GM12865 (cell line): Measurements from ENCODE around the gene NDUFA7.

Experiments used
- DNase-seq: peaks from one replicate; pipeline ENCODE4 v3.0.0; 2010; ENCODE audit warnings: low read depth
- H3K4me3 ChIP-seq: 2 replicates; pipeline ENCODE4 v1.5.1; 2011; ENCODE audit warnings: mild to moderate bottlenecking, low read depth, low read length, control low read depth
- TF ChIP-seq, protein P1 (sequence below): IDR thresholded peaks from 2 replicates; pipeline ENCODE4 v1.5.1; 2011; ENCODE audit warnings: low read length, control low read depth, low read depth, inconsistent platforms; ENCODE audit not compliant: insufficient read depth; ENCODE audit errors: missing control alignments

Gene NDUFA7

DNA sequence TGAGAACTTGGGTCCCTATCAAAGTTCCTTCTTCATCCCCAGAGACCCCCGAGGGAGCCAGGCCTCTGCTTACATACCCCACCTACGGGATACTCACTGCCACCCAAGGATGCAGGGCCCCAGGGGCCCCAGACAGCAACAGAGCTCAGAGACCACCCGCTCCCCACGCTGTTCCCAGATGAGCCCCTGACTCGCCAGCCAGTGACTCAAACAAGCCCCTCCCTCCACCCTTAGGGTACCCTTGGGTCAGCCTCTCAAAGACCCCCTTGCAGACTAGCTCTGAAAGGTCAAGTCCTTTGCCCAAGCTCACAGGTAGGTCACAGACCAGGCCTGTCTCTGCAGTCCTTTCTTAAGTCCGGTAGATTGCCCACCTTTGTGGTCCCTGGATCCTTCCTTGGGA is 58.7 kb downstream of the NDUFA7 start:
- no peak overlapping the region for H3K4me3 ChIP-seq
- DNase-seq: no peak
- TF ChIP-seq, protein P1, sequence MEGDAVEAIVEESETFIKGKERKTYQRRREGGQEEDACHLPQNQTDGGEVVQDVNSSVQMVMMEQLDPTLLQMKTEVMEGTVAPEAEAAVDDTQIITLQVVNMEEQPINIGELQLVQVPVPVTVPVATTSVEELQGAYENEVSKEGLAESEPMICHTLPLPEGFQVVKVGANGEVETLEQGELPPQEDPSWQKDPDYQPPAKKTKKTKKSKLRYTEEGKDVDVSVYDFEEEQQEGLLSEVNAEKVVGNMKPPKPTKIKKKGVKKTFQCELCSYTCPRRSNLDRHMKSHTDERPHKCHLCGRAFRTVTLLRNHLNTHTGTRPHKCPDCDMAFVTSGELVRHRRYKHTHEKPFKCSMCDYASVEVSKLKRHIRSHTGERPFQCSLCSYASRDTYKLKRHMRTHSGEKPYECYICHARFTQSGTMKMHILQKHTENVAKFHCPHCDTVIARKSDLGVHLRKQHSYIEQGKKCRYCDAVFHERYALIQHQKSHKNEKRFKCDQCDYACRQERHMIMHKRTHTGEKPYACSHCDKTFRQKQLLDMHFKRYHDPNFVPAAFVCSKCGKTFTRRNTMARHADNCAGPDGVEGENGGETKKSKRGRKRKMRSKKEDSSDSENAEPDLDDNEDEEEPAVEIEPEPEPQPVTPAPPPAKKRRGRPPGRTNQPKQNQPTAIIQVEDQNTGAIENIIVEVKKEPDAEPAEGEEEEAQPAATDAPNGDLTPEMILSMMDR: no peak

DNA sequence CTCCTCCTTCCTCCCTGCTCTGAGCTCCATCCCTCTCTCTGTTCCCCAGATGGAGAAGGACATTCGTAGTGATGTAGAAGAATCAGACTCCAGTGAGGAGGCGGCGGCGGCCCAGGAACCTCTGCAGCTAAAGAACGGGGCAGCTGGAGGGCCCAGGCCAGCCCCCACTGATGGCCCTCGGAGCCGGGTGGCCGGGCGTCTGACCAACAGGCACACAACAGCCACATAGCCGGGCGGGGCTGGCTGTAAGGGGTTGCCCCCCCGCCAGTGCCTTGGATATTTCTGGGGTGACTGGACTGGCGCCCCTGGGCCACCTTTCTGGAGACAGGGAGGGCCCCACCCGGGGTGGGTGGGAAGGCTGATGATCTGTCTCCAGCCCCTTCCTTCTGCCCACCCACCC is 59.3 kb downstream of the NDUFA7 start:
- TF ChIP-seq, protein P1: no peak
- no peak overlapping the region for H3K4me3 ChIP-seq
- no peak for DNase-seq

DNA sequence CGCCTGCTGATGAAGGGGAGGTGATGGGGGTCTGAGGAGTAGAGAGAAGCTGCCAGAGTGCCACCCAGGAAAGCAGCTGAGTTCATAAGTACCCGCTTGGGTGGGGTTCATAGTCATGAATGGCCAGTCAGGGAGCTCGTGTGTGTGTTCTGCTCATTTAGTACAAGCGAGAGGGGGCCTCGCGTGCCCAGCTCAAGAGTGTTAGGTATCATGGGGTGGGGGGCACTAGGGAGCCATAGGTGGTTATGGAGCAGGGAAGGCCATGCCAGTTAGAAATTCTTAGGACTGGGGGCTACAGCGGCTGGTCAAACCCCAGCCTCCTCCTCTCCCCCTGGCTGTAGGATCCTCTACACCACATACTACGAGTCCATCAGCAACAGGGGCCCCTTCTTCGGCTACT is 59.8 kb downstream of the NDUFA7 start:
- TF ChIP-seq, protein P1: no peak
- no peak for DNase-seq
- no peak overlapping the region for H3K4me3 ChIP-seq
